Left kidney (tissue), 2 donors: ENCODE data around the gene BCAS4. TPM values are rescaled to one million over a fixed set of nuclear protein-coding genes. Genes with fewer than 3 reads are reported as not detected.
"Not testable (repeated sequence)": the region's sequence is repeated elsewhere in the genome, so short reads cannot be mapped to it uniquely, and the experiment has no call there.

ENCODE experiments used
- DNase-seq: peaks from one replicate; pipeline ENCODE4 v3.0.0-alpha.2; 2013
- polyA plus RNA-seq: library from polyadenylated mRNA; unstranded; fragments of 120-200 nt; gene quantifications from one replicate; pipeline ENCODE4 v1.2.1, GENCODE V29; 2013; ENCODE audit not compliant: insufficient read length

Gene BCAS4
- polyA plus RNA-seq, 1 donor: 5.1 TPM

- no peak for DNase-seq
These were observed 80.2 kb downstream of the BCAS4 start for GRCh38 chr20:50874758-50875665.

- DNase-seq: no peak
These were observed 81.3 kb downstream of the BCAS4 start for GRCh38 chr20:50876063-50876685.

GRCh38 chr20:50876816-50877215 lies 82.0 kb downstream of the BCAS4 start:
- DNase-seq: no peak

- DNase-seq: no peak
These were observed 82.4 kb downstream of the BCAS4 start for GRCh38 chr20:50877232-50877743.

GRCh38 chr20:50879649-50880550 lies 85.0 kb downstream of the BCAS4 start:
- DNase-seq: no peak

- not testable (repeated sequence) for DNase-seq
These were observed 87.0 kb downstream of the BCAS4 start for GRCh38 chr20:50881759-50882424.

GRCh38 chr20:50883856-50884255 lies 89.0 kb downstream of the BCAS4 start:
- no peak for DNase-seq

- no peak for DNase-seq
These were observed 90.2 kb downstream of the BCAS4 start for GRCh38 chr20:50885068-50885467.

GRCh38 chr20:50885781-50886180 lies 90.9 kb downstream of the BCAS4 start:
- DNase-seq: no peak

GRCh38 chr20:50886184-50886790 lies 91.4 kb downstream of the BCAS4 start:
- no peak for DNase-seq

GRCh38 chr20:50887576-50887975 lies 92.7 kb downstream of the BCAS4 start:
- no peak for DNase-seq

GRCh38 chr20:50891138-50891537 lies 96.3 kb downstream of the BCAS4 start:
- DNase-seq: no peak

GRCh38 chr20:50892394-50892793 lies 97.5 kb downstream of the BCAS4 start:
- DNase-seq: no peak

- no peak for DNase-seq
These were observed 98.8 kb downstream of the BCAS4 start for GRCh38 chr20:50893620-50894019.

GRCh38 chr20:50895111-50895830 lies 100.4 kb downstream of the BCAS4 start:
- DNase-seq: no peak

- DNase-seq: no peak
These were observed 103.6 kb downstream of the BCAS4 start for GRCh38 chr20:50898475-50898874.

- no peak for DNase-seq
These were observed 105.4 kb downstream of the BCAS4 start for GRCh38 chr20:50900261-50900660.

- no peak for DNase-seq
These were observed 106.4 kb downstream of the BCAS4 start for GRCh38 chr20:50901301-50901700.

GRCh38 chr20:50903353-50904051 lies 108.6 kb downstream of the BCAS4 start:
- no peak for DNase-seq

GRCh38 chr20:50904067-50904570 lies 109.3 kb downstream of the BCAS4 start:
- DNase-seq: no peak
